ENCODE data around the gene APMAP. TPM values are rescaled to one million over a fixed set of nuclear protein-coding genes. Genes with fewer than 3 reads are reported as not detected.

Gene APMAP
- total and polyA plus RNA-seq, 4 donors, result 40.8 to 87.0 (median 62.9) TPM

DNA sequence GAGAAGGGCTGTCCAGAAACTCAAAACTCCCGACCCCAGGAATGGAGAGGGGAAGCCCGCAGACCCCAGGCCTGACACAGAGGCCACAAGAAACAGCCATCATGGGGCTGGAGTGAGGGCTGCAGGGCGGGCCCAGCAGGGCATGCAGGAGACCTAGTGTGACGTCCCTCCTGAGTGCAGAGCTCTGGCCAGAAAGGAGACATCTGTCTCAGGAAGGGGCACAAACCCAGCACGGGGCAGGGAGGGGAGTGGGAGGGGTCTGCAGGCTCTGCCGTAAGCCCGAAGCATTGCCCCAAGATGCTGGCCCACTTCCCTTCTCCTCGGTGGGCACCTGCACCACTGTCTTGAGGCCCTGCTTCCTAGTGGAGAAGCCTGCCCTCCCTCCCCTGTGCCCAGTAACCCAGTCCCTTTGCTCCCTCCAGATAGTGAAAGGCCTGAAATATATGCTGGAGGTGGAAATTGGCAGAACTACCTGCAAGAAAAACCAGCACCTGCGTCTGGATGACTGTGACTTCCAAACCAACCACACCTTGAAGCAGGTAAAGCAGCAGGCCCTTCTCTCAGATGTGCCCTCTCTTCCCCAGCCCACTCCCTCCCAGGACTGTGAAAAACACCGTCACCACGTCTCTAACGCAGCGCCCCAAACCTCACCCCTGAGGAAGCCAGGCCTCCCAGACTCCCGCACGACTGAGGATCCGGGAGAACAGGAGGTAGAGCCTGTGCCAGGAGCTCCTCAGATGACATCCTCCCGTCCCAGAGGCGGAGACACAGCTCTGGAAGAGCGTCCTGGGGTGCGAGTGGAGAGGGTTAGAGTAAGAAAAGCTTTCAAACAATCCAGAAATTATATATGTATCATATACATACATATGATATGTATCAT lies 33.8 kb downstream of the APMAP start:
- Histone ChIP-seq H3K27me3 (ENCODE audit: control insufficient read depth in 3 of 3, insufficient read depth in 3 of 3, low read length in 2 of 3) (no peaks in the 10 kb centered on the region), H3K4me1 (ENCODE audit: control insufficient read depth in 5 of 5, insufficient read depth in 5 of 5, low read length in 5 of 5) (no peaks in the 10 kb centered on the region), H3K9me3 (ENCODE audit: control insufficient read depth in 4 of 4, insufficient read depth in 3 of 4, low read length in 3 of 4) (no peaks in the 10 kb centered on the region), H3K4me3 (no peak overlapping the region), H3K36me3 (ENCODE audit: control insufficient read depth in 4 of 4, insufficient read depth in 4 of 4, low read length in 4 of 4) (peaks cover 7 to 61% (median 13%) of the 10 kb centered on the region in 4 donors), H3K9ac (ENCODE audit: insufficient read depth in 1 of 2, low read length in 2 of 2) (no peak overlapping the region), H3K27ac (ENCODE audit: low read depth in 1 of 2, low read length in 1 of 2) (no peak overlapping the region)
- 78 to 84% methylated on average over 20 of the region's 20 CpGs for WGBS, 2 donors
- TF ChIP-seq, protein P1, sequence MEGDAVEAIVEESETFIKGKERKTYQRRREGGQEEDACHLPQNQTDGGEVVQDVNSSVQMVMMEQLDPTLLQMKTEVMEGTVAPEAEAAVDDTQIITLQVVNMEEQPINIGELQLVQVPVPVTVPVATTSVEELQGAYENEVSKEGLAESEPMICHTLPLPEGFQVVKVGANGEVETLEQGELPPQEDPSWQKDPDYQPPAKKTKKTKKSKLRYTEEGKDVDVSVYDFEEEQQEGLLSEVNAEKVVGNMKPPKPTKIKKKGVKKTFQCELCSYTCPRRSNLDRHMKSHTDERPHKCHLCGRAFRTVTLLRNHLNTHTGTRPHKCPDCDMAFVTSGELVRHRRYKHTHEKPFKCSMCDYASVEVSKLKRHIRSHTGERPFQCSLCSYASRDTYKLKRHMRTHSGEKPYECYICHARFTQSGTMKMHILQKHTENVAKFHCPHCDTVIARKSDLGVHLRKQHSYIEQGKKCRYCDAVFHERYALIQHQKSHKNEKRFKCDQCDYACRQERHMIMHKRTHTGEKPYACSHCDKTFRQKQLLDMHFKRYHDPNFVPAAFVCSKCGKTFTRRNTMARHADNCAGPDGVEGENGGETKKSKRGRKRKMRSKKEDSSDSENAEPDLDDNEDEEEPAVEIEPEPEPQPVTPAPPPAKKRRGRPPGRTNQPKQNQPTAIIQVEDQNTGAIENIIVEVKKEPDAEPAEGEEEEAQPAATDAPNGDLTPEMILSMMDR (IDR thresholded peaks at IDR 0.05; ENCODE audit: control extremely low read depth, extremely low read depth), result no peak
- DNase-seq, result peak in 1 of 3 donors; percentile 2
- no peak for ATAC-seq (ENCODE audit: insufficient read depth, low FRiP score)

DNA sequence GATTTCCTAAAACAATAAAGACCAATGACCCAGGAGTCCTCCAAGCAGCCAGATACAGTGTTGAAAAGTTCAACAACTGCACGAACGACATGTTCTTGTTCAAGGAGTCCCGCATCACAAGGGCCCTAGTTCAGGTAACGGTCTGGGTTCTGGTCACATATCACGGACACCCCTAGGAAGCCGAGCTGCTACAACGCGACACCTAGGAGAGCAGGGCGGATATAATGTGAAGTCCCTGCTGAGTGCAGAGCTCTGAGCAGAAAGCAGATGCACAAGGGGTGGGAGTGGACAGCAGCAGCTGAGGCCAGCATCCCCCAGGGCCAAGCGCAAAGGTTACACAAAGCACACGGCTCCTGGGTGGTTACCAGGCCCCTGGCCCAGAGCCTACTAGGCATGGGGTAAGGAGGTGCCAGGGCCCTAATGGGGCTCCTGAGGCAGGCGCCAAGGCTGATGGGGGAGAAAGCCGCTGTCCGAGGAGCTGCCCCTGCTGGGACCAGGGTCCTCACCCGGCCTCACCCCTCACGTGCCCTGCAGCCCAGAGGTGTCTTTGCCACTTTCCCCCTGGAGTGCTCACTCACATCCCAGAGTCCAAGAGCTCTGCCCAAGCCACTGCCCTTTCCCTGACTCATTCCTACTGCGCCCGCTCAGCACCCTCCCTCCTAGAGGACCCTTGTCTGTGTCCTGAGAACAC lies 35.1 kb downstream of the APMAP start:
- 94% methylated on average over 18 of the region's 18 CpGs for WGBS, 2 donors
- ATAC-seq (ENCODE audit: insufficient read depth, low FRiP score), result no peak
- TF ChIP-seq, protein P1 (IDR thresholded peaks at IDR 0.05; ENCODE audit: control extremely low read depth, extremely low read depth), result no peak
- H3K27ac ChIP-seq (ENCODE audit: low read depth in 1 of 2, low read length in 1 of 2), result no peak overlapping the region
- peak in 1 of 3 donors; percentile 11 for DNase-seq
- no peaks in the 10 kb centered on the region for H3K4me1 ChIP-seq (ENCODE audit: control insufficient read depth in 5 of 5, insufficient read depth in 5 of 5, low read length in 5 of 5)
- H3K36me3 ChIP-seq (ENCODE audit: control insufficient read depth in 4 of 4, insufficient read depth in 4 of 4, low read length in 4 of 4), result peaks cover 4 to 53% (median 5%) of the 10 kb centered on the region in 4 donors
- no peak overlapping the region for H3K9ac ChIP-seq (ENCODE audit: insufficient read depth in 1 of 2, low read length in 2 of 2)
- H3K9me3 ChIP-seq (ENCODE audit: control insufficient read depth in 4 of 4, insufficient read depth in 3 of 4, low read length in 3 of 4), result no peaks in the 10 kb centered on the region
- no peaks in the 10 kb centered on the region for H3K27me3 ChIP-seq (ENCODE audit: control insufficient read depth in 3 of 3, insufficient read depth in 3 of 3, low read length in 2 of 3)
- no peak overlapping the region for H3K4me3 ChIP-seq

DNA sequence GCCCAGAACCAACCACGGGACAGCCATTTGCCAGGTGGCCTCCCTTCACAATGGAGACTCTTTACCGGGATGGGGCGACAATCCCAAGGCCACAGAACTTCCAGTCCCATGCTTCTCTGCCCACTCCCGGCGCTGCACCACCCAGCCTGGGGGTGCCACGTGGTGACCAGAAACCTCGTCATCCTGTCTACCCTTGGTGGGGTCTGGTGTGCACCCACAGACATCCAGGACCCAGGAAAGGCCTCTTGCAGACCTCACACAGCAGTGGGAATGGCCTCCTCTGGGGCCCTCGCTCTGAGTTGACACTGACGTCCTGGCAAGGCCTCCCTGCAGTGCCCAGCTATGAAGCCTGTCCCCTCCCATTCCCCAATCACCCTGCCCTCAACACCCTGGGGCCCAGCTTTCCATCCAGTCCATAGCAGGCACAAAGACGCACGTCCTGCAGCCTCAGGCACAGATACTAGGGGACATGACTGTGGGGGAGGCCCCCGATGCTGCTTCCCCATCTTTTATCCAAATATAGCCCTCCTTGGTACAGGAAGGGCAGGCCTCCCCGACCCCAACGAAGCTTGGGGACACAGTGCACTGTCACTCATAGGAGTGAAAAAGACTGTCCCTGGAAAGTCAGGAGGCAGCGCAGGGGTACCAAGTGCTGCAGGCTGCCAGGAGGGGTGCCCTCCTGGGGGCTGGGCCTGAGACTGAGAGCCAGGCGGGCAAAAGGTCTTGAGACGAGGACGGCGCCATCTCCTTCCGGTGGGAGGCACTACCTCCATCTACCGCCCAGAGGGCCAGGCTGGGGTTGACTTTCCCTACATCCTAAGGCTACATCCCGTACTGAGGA lies 36.3 kb downstream of the APMAP start:
- Histone ChIP-seq H3K36me3 (ENCODE audit: control insufficient read depth in 4 of 4, insufficient read depth in 4 of 4, low read length in 4 of 4) (peaks cover 0 to 46% (median 4%) of the 10 kb centered on the region in 4 donors), H3K27me3 (ENCODE audit: control insufficient read depth in 3 of 3, insufficient read depth in 3 of 3, low read length in 2 of 3) (no peaks in the 10 kb centered on the region), H3K27ac (ENCODE audit: low read depth in 1 of 2, low read length in 1 of 2) (no peak overlapping the region), H3K9me3 (ENCODE audit: control insufficient read depth in 4 of 4, insufficient read depth in 3 of 4, low read length in 3 of 4) (no peaks in the 10 kb centered on the region), H3K4me3 (no peak overlapping the region), H3K9ac (ENCODE audit: insufficient read depth in 1 of 2, low read length in 2 of 2) (no peak overlapping the region), H3K4me1 (ENCODE audit: control insufficient read depth in 5 of 5, insufficient read depth in 5 of 5, low read length in 5 of 5) (no peaks in the 10 kb centered on the region)
- DNase-seq (peak in 1 of 3 donors; percentile 6), ATAC-seq (ENCODE audit: insufficient read depth, low FRiP score) (no peak)
- WGBS, 2 donors, result 83 to 92% methylated on average over 22 of the region's 22 CpGs
- TF ChIP-seq, protein P1 (IDR thresholded peaks at IDR 0.05; ENCODE audit: control extremely low read depth, extremely low read depth), result no peak

Measured in lung (tissue), 12 donors.